ENCODE results near the gene LCTL.

The LCTL gene

GRCh38 chr15:66569461-66570137, 3.8 kb upstream of the LCTL start:
- ChIA-PET POLR2A (ENCODE audit: low non-redundant PET) (no interaction called here), CTCF (interaction anchor here (0.5 kb wide), 1 partner anchor 1002 kb away, joined by 3 read pairs; no protein-coding TSS in a partner anchor)
- no peak for TF ChIP-seq CTCF (conservative IDR thresholded peaks at IDR 0.05; ENCODE audit: low read depth)
- no peak overlapping the region for H3K27ac ChIP-seq
- DNase-seq (ENCODE audit: low spot score), result no peak

DNA sequence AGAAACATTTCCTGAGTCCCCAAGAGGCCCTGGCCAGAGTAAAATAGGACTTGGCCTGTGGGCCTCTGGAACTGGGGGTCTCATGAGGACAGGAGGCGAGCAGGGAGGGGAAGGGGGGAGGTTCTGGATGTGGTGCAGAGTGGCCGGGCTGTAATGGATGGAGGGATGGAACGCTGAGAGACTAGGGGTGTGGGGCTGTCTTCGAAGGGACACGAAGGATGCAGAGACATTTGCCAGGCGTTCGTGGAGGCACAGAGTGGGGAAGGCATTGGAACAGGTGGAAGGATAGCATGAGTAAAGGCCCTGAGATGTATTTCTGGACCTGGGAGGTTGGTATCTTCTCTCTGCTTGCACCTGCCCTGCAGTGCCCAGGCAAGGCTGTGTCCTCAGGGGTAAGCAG, 2.1 kb upstream of the LCTL start:
- POLR2A ChIA-PET (ENCODE audit: low non-redundant PET), result no interaction called here
- no peak for DNase-seq (ENCODE audit: low spot score)
- H3K27ac ChIP-seq, result no peak overlapping the region
- TF ChIP-seq CTCF (conservative IDR thresholded peaks at IDR 0.05; ENCODE audit: low read depth), result no peak
- CTCF ChIA-PET, result interaction anchor here (0.7 kb wide), 1 partner anchor 17 kb away, joined by 3 read pairs; no protein-coding TSS in a partner anchor

- peak; percentile 75 for DNase-seq (ENCODE audit: low spot score)
- ChIA-PET POLR2A (ENCODE audit: low non-redundant PET) (no interaction called here), CTCF (interaction anchor here (0.5 to 2.2 kb wide), 8 partner anchors 8 to 344 kb away, joined by 3 to 12 read pairs (median 4); no protein-coding TSS in a partner anchor)
- peak; percentile 86 for TF ChIP-seq CTCF (conservative IDR thresholded peaks at IDR 0.05; ENCODE audit: low read depth)
- no peak overlapping the region for H3K27ac ChIP-seq
These were observed 1.2 kb upstream of the LCTL start for GRCh38 chr15:66566963-66567531.

DNA sequence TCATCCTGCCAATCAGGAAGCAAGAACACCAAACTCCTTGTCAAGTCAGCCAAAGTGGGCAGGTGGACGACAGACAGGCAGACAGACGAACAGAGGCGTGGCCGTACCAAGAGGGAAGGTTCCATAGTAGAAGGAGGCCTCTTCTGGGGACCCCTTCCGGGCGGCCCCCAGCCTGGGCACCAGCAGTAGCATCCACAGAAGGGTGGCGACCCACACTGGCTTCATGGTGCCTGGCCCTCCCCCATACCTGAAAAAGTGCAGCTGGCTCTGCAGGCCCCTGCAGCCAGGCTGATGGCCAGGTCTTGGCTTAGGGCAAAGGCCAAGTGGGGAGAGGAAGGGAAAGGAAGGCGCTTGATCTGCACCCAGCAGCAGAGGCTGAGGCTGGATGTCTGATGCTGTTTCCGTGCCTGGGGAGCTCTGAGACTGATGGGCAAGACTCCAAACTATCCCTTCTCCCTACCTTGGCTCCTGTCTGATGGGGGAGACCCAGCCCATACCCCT, 607 bp downstream of the LCTL start:
- H3K27ac ChIP-seq, result no peak overlapping the region
- POLR2A ChIA-PET (ENCODE audit: low non-redundant PET), result no interaction called here
- CTCF ChIA-PET, result interaction anchor here (2.2 kb wide), 1 partner anchor 11 kb away, joined by 12 read pairs; no protein-coding TSS in a partner anchor
- no peak for TF ChIP-seq CTCF (conservative IDR thresholded peaks at IDR 0.05; ENCODE audit: low read depth)
- DNase-seq (ENCODE audit: low spot score), result no peak

DNA sequence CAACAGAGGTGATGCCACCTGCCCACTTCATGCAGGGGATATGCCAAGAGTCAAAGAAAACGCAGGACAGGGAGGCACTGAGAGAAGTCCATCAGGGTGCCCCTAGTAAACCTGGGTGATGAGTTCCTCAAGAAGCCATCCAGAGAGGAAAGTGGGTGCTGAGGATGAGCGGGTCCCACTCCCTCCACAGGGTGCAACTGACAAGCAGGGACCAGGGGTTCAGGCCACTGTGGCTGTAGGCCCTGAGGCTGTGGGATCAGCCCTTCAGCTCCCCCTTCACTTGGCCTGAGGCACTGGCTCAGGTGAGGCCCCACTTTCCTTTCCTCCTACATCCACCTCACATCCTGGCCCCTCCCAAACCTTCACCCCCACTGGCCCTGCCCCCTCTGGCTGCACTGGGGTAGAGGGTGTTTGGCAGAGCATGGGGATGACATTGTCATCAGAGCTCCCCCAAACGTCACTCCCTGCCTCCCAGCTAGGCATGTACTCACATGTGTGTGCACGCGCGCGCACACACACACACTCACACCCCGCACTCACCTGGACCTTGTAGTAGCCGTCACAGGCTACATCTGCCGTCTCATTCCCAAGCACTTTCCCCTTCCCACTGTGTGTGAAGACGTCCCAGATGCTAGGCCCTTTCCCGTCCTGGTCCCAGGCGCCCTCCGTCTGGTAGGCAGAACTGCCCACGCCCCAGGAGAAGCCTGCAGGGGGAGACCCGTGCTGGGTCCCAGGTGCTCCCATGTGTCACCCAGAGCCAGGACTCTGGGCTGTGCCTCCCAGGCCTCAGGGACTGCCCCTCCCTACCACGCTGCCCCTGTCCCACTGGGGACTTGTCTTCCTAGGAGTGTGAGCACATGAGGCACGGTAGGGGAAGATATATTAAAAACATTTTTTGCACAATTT, 1.4 kb downstream of the LCTL start:
- TF ChIP-seq CTCF (conservative IDR thresholded peaks at IDR 0.05; ENCODE audit: low read depth), result no peak
- ChIA-PET POLR2A (ENCODE audit: low non-redundant PET) (no interaction called here), CTCF (no interaction called here)
- no peak for DNase-seq (ENCODE audit: low spot score)
- H3K27ac ChIP-seq, result no peak overlapping the region

DNA sequence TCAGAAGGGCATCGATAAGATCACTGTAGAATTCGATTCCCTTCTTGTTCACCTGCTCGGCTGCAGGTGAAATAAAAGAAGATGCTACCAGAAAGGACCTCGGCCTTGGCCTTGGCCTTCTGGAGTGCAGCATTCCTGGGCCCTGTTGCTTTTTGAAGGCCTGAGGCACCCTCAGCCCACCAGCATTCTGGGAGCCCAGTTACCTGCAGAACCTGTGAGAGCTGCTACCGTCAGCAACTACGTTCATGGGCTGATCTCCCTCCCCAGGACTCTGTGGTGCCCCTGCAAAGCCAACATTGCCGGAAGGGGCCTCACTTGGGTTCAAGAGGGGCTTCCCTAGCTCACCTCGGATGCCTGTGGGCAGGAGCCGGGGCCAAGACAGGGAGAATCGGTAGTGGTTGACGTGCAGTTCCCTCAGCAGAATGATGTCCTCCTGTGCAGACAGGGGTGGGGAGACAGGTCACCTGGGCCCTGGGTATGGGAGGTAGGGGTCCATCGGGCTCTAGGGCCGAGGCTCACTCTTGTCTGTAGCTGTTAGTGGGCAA, 2.2 kb downstream of the LCTL start:
- no peak overlapping the region for H3K27ac ChIP-seq
- no peak for DNase-seq (ENCODE audit: low spot score)
- ChIA-PET POLR2A (ENCODE audit: low non-redundant PET) (no interaction called here), CTCF (no interaction called here)
- TF ChIP-seq CTCF (conservative IDR thresholded peaks at IDR 0.05; ENCODE audit: low read depth), result no peak

All from RWPE1 (cell line).